Activated CD8-positive, alpha-beta memory T cell treated with anti-CD3 and anti-CD28 coated beads, Interleukin-2, amount 50 U/mL, for 24 hours (primary cell): Measurements from ENCODE around the gene TOP2A.
"Not testable (repeated sequence)": the region's sequence is repeated elsewhere in the genome, so short reads cannot be mapped to it uniquely, and the experiment has no call there.

Experiments
- DNase-seq: peaks from one replicate; pipeline ENCODE4 v3.0.0-alpha.2; 2020; ENCODE audit errors: extremely low read depth

The TOP2A gene

GRCh38 chr17:40378966-40379365 is 38.7 kb downstream of the TOP2A start:
- no peak for DNase-seq

DNA sequence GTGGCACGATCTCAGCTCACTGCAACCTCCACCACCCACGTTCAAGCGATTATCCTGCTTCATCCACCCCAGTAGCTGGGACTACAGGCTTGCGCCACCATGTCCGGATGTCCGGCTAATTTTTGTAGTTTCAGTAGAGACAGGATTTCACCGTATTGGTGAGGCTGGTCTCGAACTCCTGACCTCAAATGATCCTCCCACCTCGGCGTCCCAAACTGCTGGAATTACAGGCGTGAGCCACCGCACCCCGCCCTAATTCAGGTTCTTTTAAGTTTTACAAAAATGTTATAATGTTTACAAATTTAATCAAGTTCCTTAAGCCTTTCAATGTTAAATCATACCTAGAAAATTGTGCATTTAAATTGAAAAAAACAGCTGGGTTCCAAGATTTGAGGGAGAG is 39.9 kb downstream of the TOP2A start:
- DNase-seq = no peak

- DNase-seq = not testable (repeated sequence)
These were observed 41.2 kb downstream of the TOP2A start for GRCh38 chr17:40376541-40376940.

DNA sequence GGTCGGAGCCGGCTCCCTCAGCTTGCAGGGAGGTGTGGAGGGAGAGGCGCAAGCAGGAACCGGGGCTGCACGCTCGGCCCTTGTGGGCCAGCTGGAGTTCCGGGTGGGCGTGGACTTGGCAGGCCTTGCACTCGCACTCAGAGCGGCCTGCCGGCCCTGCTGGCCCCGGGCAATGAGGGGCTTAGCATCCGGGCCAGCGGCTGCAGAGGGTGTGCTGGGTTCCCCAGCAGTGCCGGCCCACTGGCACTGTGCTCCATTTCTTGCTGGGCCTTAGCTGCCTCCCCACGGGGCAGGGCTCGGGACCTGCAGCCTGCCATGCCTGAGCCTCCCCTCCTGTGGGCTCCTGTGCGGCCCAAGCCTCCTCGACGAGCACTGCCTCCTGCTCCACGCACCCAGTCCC is 41.9 kb downstream of the TOP2A start:
- DNase-seq = not testable (repeated sequence)

- no peak for DNase-seq
These were observed 42.7 kb downstream of the TOP2A start for GRCh38 chr17:40374821-40375498.

DNA sequence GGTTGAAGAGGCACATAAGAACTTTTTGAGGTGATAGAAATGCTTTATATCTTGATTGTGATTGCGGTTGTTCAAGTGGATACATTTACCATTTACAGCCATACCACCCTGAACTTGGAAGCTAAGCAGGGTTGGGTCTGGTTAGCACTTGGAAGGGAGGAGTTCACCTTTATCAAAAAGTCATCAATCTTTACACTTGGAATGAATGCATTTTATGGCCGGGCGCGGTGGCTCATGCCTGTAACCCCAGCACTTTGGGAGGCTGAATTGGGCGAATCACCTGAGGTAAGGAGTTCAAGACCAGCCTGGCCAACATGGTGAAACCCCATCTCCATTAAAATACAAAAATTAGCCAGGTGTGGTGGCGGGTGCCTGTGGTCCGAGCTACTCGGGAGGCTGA is 43.7 kb downstream of the TOP2A start:
- DNase-seq = no peak

DNA sequence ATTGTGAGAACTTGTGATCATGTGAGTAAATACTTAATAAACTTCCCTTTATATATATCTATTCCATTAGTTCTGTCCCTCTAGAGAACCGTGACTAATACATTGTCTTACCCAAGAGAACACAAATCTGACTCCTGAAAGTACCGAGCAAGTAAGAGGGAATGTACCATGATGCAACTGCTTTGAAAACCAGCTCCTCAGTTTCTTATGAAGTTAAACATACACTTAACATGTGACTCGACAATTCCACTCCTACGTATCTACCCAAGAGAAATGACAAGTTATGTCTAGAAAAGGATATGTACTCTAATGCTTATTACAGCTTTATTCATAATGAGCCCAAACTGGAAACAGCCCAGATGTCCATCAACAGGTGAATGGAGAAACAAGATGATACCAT is 44.4 kb downstream of the TOP2A start:
- DNase-seq = no peak

DNA sequence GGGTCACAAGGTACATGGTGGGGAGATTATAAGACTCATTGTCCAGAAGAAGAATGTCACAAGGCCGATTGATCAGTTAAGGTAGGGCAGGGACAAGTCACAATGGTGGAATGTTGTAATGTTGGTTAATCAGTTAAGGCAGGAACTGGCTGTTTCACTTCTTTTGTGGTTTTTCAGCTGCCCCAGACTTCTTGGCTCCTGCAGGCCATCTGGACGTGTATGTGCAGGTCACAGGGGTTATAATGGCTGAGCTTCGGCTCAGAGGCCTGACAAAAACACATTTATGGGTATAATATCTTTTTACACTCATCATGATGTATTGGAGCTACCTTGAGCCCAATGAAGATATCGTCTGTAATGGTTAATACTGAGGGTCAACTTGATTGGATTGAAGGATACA is 45.1 kb downstream of the TOP2A start:
- not testable (repeated sequence) for DNase-seq

- DNase-seq = no peak
These were observed 45.7 kb downstream of the TOP2A start for GRCh38 chr17:40372031-40372430.

DNA sequence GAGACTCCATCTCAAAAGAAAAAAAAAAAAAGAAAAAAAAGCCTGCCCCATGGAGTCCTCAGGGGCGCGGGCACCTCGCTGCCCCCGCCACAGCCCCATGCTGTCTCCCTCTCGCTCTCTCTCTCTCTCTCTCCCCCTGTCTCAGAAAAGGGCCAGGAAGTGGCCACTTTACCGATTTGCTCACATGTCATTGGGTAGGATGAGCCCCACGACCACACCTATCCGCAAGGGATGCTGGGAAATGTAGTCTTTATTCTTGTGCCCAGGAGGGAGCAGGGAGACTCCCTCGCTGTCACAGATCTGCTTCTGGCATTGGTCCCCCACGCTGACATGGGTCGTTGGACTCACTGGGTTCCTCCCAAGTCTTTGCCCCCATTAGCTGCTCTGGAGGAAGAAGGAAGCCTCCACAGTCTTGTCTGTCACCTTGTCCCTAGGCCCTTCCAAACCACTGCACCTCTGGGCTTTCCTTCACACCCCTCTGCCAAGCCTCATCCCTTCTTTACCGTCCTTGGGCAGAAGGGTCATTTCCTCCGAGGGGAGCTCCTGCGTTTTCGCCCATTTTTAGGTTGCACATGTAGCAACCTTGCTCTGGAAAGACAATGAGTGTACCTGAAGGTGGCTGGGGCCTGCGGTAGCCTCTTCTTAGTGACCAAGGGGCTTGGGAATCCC is 46.3 kb downstream of the TOP2A start:
- DNase-seq = no peak

DNA sequence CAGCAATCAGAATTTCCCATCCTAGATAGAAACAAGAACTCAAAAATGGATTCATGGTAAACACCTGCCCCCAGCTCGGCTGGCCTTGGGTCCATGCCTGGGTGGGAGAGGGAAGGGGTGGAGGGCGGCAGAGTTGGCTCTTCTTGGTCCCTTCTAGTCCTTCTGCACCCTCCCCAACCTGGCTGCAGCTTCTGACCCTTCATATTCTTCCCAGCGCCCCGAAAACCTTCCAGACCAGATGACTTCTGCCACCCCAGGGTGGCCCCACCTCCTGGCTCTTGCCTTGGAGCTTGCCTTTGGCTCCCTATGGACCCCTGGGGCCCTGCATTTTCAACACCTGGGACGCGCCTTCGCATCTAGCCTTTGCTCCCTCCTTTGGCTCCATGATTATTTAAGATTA is 47.8 kb downstream of the TOP2A start:
- no peak for DNase-seq

- not testable (repeated sequence) for DNase-seq
These were observed 50.0 kb downstream of the TOP2A start for GRCh38 chr17:40367728-40368127.

GRCh38 chr17:40366861-40367518 is 50.7 kb downstream of the TOP2A start:
- DNase-seq = no peak

- no peak for DNase-seq
These were observed 51.4 kb downstream of the TOP2A start for GRCh38 chr17:40366076-40366860.

- DNase-seq = no peak
These were observed 52.8 kb downstream of the TOP2A start for GRCh38 chr17:40364906-40365305.

GRCh38 chr17:40364121-40364861 is 53.4 kb downstream of the TOP2A start, which contains the start of gene GJD3:
TSS of gene GJD3 (minus strand) at chr17:40364737. CDS start at chr17:40363815, 922 bp downstream.
- DNase-seq = no peak

GRCh38 chr17:40363111-40363827 is 54.4 kb downstream of the TOP2A start:
- DNase-seq = no peak

DNA sequence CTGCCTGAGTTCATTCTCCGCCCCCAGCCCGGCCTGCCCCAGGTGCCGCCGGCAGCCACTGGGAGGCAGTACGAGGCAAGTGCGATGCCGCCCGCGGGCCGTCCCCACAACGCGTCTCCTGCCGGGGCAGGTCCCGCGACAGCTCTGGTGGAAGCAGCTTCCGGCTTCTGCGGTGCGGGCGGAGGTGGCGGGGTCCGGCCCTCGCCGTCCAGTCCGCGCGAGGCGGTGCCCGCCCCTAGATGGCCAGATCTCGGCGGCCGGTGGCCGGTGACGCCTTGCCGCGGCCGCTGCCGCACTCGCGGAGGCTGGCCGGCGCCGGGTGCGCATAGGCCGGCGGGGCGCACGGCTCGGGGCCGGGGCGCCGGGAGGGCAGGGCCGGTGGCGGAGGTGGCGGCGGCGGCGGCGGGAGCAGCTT is 55.0 kb downstream of the TOP2A start:
- DNase-seq = peak; percentile 54

DNA sequence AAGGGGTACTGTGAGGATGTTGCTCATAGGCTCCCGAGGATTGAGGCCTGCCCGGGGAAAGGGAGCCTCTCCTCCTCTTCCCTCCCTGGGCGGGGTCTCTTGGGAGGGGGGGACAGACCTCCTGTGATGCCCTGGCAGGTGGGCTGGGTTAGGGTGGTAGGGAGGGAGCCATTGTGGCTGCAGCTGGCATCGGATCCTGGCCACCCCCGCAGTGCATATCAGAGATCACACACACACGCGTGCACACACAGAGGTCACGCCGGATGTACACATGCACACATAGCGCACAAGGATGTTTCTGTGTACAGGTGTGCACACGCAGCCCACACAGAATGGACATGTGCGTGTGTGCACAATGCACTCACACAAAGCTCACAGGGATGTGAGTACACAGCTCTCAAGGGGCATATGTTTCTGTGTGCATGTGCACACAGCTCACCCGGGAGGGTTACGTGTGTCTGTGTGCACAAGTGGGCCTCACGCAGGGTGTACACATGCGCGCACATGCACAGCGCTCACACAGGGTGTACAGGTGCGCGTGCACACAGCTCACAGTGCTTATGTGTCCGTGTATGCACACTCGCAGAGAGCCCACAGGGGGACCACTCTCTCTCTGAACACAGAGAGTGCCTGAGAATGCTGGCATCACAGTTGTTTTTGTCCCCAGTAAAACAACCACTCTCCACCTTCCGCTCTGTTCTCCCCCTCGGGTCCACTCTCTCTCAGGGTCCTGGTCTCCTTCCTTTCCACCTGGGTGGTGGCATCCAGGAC is 55.6 kb downstream of the TOP2A start:
- DNase-seq = no peak
